H1 (cell line): ENCODE measurements around the gene PLCZ1. TPM values are rescaled to one million over a fixed set of nuclear protein-coding genes. Genes with fewer than 3 reads are reported as not detected.

Experiments
- CHD1 ChIP-seq: IDR thresholded peaks from 2 replicates; pipeline ENCODE4 v1.6.1; 2012; ENCODE audit warnings: low read depth, low read length, improper control_type of control experiment
- CREB1 ChIP-seq: IDR thresholded peaks from 2 replicates; pipeline ENCODE4 v1.6.1; 2012; ENCODE audit warnings: inconsistent platforms
- KDM5A ChIP-seq: fragments of 200-600 bp; IDR thresholded peaks from 2 replicates; pipeline ENCODE4 v1.7.1; 2012; ENCODE audit warnings: mild to moderate bottlenecking, low read length, inconsistent platforms, mixed read lengths
- POU5F1 ChIP-seq: IDR thresholded peaks from 2 replicates; pipeline ENCODE4 v1.6.1; 2011; ENCODE audit warnings: low read depth, mild to moderate bottlenecking, low read length, moderate library complexity
- SUZ12 ChIP-seq: fragments of 200-600 bp; sonication (generic); IDR thresholded peaks from 2 replicates; pipeline ENCODE4 v1.6.1; 2012; ENCODE audit warnings: mild to moderate bottlenecking, inconsistent platforms, low read length, moderate library complexity, mixed read lengths
- TAF7 ChIP-seq: optimal IDR thresholded peaks from 2 replicates; pipeline ENCODE3; 2011; ENCODE audit warnings: low read depth, mild to moderate bottlenecking, inconsistent platforms, low read length, moderate library complexity, borderline replicate concordance
- polyA plus RNA-seq, 7 experiments: library from polyadenylated mRNA; depleted of rRNA in 3 of 7; stranded (reverse) in 5 of 7; unstranded in 2 of 7; fragments of >200 nt in 5 of 7; fragments of 200-250 nt in 2 of 7; gene quantifications; 1 replicate in 5 of 7; 2 replicates in 1 of 7; 4 replicates in 1 of 7; pipeline versions ENCODE4 v1.2.1 to v1.2.3, GENCODE V29; 2011 to 2013; ENCODE audit warnings: missing spikeins in 2 of 7, mixed read lengths in 2 of 7
- total RNA-seq: library from RNA; stranded (reverse); fragmentation: NEBNext Ultra II Directional; extraction: Animal tissue kit (Norgen Biotek cat#: 25700); gene quantifications from 2 replicates; pipeline ENCODE4 v1.2.1, GENCODE V29; 2021
- TF ChIP-seq, protein P1 (sequence below): fragments of 300-600 bp; sonication (generic); IDR thresholded peaks from 2 replicates; pipeline ENCODE4 v1.7.1; 2012; ENCODE audit warnings: low read length, moderate library complexity, mild to moderate bottlenecking, inconsistent platforms; ENCODE audit not compliant: insufficient replicate concordance

Gene PLCZ1
- total and polyA plus RNA-seq, 2 of the 8 experiments (the other 6 are each of a cell fraction or from before 2014, with no cell fraction given) = not detected

GRCh38 chr12:18718462-18718861, 19.4 kb downstream of the PLCZ1 start (continued):
- TF ChIP-seq, protein P1, sequence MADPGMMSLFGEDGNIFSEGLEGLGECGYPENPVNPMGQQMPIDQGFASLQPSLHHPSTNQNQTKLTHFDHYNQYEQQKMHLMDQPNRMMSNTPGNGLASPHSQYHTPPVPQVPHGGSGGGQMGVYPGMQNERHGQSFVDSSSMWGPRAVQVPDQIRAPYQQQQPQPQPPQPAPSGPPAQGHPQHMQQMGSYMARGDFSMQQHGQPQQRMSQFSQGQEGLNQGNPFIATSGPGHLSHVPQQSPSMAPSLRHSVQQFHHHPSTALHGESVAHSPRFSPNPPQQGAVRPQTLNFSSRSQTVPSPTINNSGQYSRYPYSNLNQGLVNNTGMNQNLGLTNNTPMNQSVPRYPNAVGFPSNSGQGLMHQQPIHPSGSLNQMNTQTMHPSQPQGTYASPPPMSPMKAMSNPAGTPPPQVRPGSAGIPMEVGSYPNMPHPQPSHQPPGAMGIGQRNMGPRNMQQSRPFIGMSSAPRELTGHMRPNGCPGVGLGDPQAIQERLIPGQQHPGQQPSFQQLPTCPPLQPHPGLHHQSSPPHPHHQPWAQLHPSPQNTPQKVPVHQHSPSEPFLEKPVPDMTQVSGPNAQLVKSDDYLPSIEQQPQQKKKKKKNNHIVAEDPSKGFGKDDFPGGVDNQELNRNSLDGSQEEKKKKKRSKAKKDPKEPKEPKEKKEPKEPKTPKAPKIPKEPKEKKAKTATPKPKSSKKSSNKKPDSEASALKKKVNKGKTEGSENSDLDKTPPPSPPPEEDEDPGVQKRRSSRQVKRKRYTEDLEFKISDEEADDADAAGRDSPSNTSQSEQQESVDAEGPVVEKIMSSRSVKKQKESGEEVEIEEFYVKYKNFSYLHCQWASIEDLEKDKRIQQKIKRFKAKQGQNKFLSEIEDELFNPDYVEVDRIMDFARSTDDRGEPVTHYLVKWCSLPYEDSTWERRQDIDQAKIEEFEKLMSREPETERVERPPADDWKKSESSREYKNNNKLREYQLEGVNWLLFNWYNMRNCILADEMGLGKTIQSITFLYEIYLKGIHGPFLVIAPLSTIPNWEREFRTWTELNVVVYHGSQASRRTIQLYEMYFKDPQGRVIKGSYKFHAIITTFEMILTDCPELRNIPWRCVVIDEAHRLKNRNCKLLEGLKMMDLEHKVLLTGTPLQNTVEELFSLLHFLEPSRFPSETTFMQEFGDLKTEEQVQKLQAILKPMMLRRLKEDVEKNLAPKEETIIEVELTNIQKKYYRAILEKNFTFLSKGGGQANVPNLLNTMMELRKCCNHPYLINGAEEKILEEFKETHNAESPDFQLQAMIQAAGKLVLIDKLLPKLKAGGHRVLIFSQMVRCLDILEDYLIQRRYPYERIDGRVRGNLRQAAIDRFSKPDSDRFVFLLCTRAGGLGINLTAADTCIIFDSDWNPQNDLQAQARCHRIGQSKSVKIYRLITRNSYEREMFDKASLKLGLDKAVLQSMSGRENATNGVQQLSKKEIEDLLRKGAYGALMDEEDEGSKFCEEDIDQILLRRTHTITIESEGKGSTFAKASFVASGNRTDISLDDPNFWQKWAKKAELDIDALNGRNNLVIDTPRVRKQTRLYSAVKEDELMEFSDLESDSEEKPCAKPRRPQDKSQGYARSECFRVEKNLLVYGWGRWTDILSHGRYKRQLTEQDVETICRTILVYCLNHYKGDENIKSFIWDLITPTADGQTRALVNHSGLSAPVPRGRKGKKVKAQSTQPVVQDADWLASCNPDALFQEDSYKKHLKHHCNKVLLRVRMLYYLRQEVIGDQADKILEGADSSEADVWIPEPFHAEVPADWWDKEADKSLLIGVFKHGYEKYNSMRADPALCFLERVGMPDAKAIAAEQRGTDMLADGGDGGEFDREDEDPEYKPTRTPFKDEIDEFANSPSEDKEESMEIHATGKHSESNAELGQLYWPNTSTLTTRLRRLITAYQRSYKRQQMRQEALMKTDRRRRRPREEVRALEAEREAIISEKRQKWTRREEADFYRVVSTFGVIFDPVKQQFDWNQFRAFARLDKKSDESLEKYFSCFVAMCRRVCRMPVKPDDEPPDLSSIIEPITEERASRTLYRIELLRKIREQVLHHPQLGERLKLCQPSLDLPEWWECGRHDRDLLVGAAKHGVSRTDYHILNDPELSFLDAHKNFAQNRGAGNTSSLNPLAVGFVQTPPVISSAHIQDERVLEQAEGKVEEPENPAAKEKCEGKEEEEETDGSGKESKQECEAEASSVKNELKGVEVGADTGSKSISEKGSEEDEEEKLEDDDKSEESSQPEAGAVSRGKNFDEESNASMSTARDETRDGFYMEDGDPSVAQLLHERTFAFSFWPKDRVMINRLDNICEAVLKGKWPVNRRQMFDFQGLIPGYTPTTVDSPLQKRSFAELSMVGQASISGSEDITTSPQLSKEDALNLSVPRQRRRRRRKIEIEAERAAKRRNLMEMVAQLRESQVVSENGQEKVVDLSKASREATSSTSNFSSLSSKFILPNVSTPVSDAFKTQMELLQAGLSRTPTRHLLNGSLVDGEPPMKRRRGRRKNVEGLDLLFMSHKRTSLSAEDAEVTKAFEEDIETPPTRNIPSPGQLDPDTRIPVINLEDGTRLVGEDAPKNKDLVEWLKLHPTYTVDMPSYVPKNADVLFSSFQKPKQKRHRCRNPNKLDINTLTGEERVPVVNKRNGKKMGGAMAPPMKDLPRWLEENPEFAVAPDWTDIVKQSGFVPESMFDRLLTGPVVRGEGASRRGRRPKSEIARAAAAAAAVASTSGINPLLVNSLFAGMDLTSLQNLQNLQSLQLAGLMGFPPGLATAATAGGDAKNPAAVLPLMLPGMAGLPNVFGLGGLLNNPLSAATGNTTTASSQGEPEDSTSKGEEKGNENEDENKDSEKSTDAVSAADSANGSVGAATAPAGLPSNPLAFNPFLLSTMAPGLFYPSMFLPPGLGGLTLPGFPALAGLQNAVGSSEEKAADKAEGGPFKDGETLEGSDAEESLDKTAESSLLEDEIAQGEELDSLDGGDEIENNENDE = no peak
- TF ChIP-seq POU5F1 (no peak), SUZ12 (no peak), KDM5A (no peak), CREB1 (no peak), CHD1 (no peak), TAF7 (no peak)
